H9 (cell line): ENCODE measurements around the gene DNM1. TPM values are rescaled to one million over a fixed set of nuclear protein-coding genes. Genes with fewer than 3 reads are reported as not detected.

Source experiments
- DNase-seq: peaks from one replicate; pipeline ENCODE4 v3.0.0-alpha.2; 2017
- H2AFZ ChIP-seq: one replicate; pipeline ENCODE4 v1.6.1; 2013; ENCODE audit warnings: mild to moderate bottlenecking, low read length, control low read depth, moderate library complexity
- H2AK5ac ChIP-seq: 2 replicates; pipeline ENCODE4 v1.6.1; 2013; ENCODE audit warnings: low read length, control low read depth, mixed read lengths; ENCODE audit not compliant: insufficient read length
- H2BK120ac ChIP-seq: one replicate; pipeline ENCODE4 v1.6.1; 2013; ENCODE audit warnings: low read depth, mild to moderate bottlenecking, low read length, control low read depth, inconsistent platforms; ENCODE audit not compliant: poor library complexity, severe bottlenecking
- H2BK12ac ChIP-seq: 2 replicates; pipeline ENCODE4 v1.6.1; 2013; ENCODE audit warnings: low read length, control low read depth, mixed read lengths, low read depth; ENCODE audit not compliant: insufficient read length
- H2BK15ac ChIP-seq: 2 replicates; pipeline ENCODE4 v1.6.1; 2013; ENCODE audit warnings: low read depth, low read length, control low read depth
- H2BK20ac ChIP-seq: one replicate; pipeline ENCODE4 v1.6.1; 2013; ENCODE audit warnings: low read depth, mild to moderate bottlenecking, low read length, control low read depth, inconsistent platforms; ENCODE audit not compliant: poor library complexity, severe bottlenecking
- H2BK5ac ChIP-seq: 2 replicates; pipeline ENCODE4 v1.6.1; 2013; ENCODE audit warnings: low read length, control low read depth, mixed read lengths; ENCODE audit not compliant: insufficient read length
- H3K14ac ChIP-seq: 2 replicates; pipeline ENCODE4 v1.6.1; 2013; ENCODE audit warnings: low read length, control low read depth; ENCODE audit not compliant: insufficient read depth
- H3K18ac ChIP-seq: 2 replicates; pipeline ENCODE4 v1.6.1; 2013; ENCODE audit warnings: low read depth, mild to moderate bottlenecking, mixed read lengths, low read length, control low read depth; ENCODE audit not compliant: insufficient read length
- H3K23ac ChIP-seq: 2 replicates; pipeline ENCODE4 v1.6.1; 2013; ENCODE audit warnings: low read length, control low read depth, mixed read lengths, low read depth; ENCODE audit not compliant: insufficient read length
- H3K23me2 ChIP-seq: 2 replicates; pipeline ENCODE4 v1.6.1; 2013; ENCODE audit warnings: low read depth, mild to moderate bottlenecking, mixed read lengths, low read length, control low read depth; ENCODE audit not compliant: insufficient read length, poor library complexity, severe bottlenecking
- H3K27ac ChIP-seq: 2 replicates; pipeline ENCODE4 v1.5.1; 2013; ENCODE audit warnings: low read length, control low read depth, mixed read lengths, low read depth; ENCODE audit not compliant: insufficient read length
- H3K27me3 ChIP-seq: 2 replicates; pipeline ENCODE4 v1.6.1; 2013; ENCODE audit warnings: low read length, control low read depth, inconsistent platforms; ENCODE audit not compliant: insufficient read depth
- H3K4ac ChIP-seq: 2 replicates; pipeline ENCODE4 v1.6.1; 2013; ENCODE audit warnings: low read depth, mild to moderate bottlenecking, control low read depth, inconsistent platforms, low read length, moderate library complexity
- H3K4me1 ChIP-seq: 2 replicates; pipeline ENCODE4 v1.6.1; 2013; ENCODE audit warnings: low read length, control low read depth, inconsistent platforms; ENCODE audit not compliant: insufficient read depth
- H3K4me2 ChIP-seq: 2 replicates; pipeline ENCODE4 v1.6.1; 2013; ENCODE audit warnings: low read length, control low read depth, mixed read lengths; ENCODE audit not compliant: insufficient read length, insufficient read depth
- H3K56ac ChIP-seq: 2 replicates; pipeline ENCODE4 v1.6.1; 2013; ENCODE audit warnings: low read depth, mild to moderate bottlenecking, mixed read lengths, low read length, control low read depth; ENCODE audit not compliant: insufficient read length
- H3K79me1 ChIP-seq: 2 replicates; pipeline ENCODE4 v1.6.1; 2013; ENCODE audit warnings: low read depth, mild to moderate bottlenecking, moderate library complexity, low read length, control low read depth, inconsistent platforms; ENCODE audit not compliant: insufficient read depth, poor library complexity, severe bottlenecking
- H3K79me2 ChIP-seq: 2 replicates; pipeline ENCODE4 v1.6.1; 2013; ENCODE audit warnings: low read length, control low read depth, inconsistent platforms; ENCODE audit not compliant: insufficient read depth
- H3K9ac ChIP-seq: 2 replicates; pipeline ENCODE4 v1.6.1; 2013; ENCODE audit warnings: low read length, control low read depth, mixed read lengths; ENCODE audit not compliant: insufficient read length; ENCODE audit errors: extremely low read depth
- H3K9me3 ChIP-seq: one replicate; pipeline ENCODE4 v1.6.1; 2013; ENCODE audit warnings: low read depth, low read length, inconsistent platforms; ENCODE audit not compliant: control insufficient read depth
- H3T11ph ChIP-seq: one replicate; pipeline ENCODE4 v1.6.1; 2013; ENCODE audit warnings: mild to moderate bottlenecking, low read length, control low read depth, inconsistent platforms
- H4K20me1 ChIP-seq: one replicate; pipeline ENCODE4 v1.6.1; 2013; ENCODE audit not compliant: control insufficient read depth, insufficient read length, insufficient read depth
- H4K5ac ChIP-seq: 2 replicates; pipeline ENCODE4 v1.6.1; 2013; ENCODE audit warnings: low read depth, mild to moderate bottlenecking, mixed read lengths, low read length, control low read depth; ENCODE audit not compliant: insufficient read length
- H4K8ac ChIP-seq: replicated peaks from 2 replicates; pipeline ENCODE4 v1.6.1; 2013; ENCODE audit warnings: low read length, control low read depth, mixed read lengths, low read depth; ENCODE audit not compliant: insufficient read length
- H4K91ac ChIP-seq: 2 replicates; pipeline ENCODE4 v1.6.1; 2013; ENCODE audit warnings: low read depth, mild to moderate bottlenecking, moderate library complexity, mixed read lengths, low read length, control low read depth; ENCODE audit not compliant: insufficient read length
- H3K27ac Mint-ChIP-seq, 3 experiments: 2 replicates in 2 of 3; 3 replicates in 1 of 3; pipeline ENCODE4 v1.8.0; 2020 to 2021; ENCODE audit warnings: mixed read lengths in 3 of 3, mild to moderate bottlenecking in 1 of 3, moderate library complexity in 1 of 3
- H3K27me3 Mint-ChIP-seq: 2 replicates; pipeline ENCODE4 v1.8.0; 2021; ENCODE audit warnings: low read depth, mild to moderate bottlenecking, moderate library complexity, mixed read lengths
- H3K36me3 Mint-ChIP-seq, 3 experiments: 2 replicates in 2 of 3; 3 replicates in 1 of 3; pipeline ENCODE4 v1.8.0; 2020 to 2021; ENCODE audit warnings: low read depth in 3 of 3, mixed read lengths in 3 of 3; ENCODE audit not compliant: insufficient read depth in 1 of 3
- H3K4me1 Mint-ChIP-seq, 2 experiments: 2 replicates each; pipeline ENCODE4 v1.8.0; 2020; ENCODE audit warnings: mixed read lengths in 2 of 2
- H3K4me3 Mint-ChIP-seq, 2 experiments: 2 replicates in 1 of 2; 3 replicates in 1 of 2; pipeline ENCODE4 v1.8.0; 2020 to 2021; ENCODE audit warnings: mild to moderate bottlenecking in 2 of 2, mixed read lengths in 2 of 2, moderate library complexity in 1 of 2
- H3K9me3 Mint-ChIP-seq, 2 experiments: 2 replicates in 1 of 2; 3 replicates in 1 of 2; pipeline ENCODE4 v1.8.0; 2020; ENCODE audit warnings: mild to moderate bottlenecking in 2 of 2, mixed read lengths in 2 of 2, moderate library complexity in 1 of 2
- WGBS: extraction: QIAGEN DNeasy Blood & Tissue Kit; methylation state at CpG from one replicate; pipeline ENCODE4 v1.1.7; 2013; ENCODE audit warnings: missing lambda C conversion rate, low lambda C conversion rate, mixed read lengths; ENCODE audit not compliant: insufficient read length; ENCODE audit errors: extremely low coverage; 5-methylcytosine and 5-hydroxymethylcytosine counted together
- total RNA-seq: library from RNA; stranded (reverse); gene quantifications from 2 replicates; pipeline ENCODE4 v1.2.1, GENCODE V29; 2021
- TF ChIP-seq, protein P1 (sequence below): fragments of 200-600 bp; sonication (generic); conservative IDR thresholded peaks from 3 replicates; pipeline ENCODE4 v1.8.0; 2021; ENCODE audit warnings: antibody characterized with exemption, mild to moderate bottlenecking

Gene DNM1
- total RNA-seq, 1 experiment from 2014 or later = 58.0 TPM

DNA sequence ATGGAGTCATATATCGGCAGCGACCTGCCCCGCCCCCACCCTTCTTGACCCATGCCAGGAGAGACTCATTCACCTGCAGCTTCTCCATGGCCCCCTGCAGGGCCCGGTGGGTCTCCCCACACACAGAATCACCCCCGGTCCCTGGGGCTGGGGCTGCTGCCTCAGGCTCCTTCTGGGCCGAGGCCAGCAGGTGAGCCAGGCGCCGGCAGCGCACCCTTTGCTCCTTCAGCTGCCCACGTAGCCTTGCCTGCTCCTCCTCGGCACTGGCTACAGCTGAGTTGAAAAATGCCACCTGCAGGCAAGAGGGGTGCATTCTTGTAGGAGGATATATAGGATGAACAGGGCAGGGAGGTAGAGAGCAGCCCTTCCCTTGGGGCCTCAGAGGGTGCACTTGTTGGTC, 54.7 kb downstream of the DNM1 start:
- Histone ChIP-seq H3K9me3 (no peaks in the 10 kb centered on the region), H4K20me1 (no peaks in the 10 kb centered on the region), H3K27me3 (no peaks in the 10 kb centered on the region), H2BK20ac (no peak overlapping the region), H3K4ac (no peak overlapping the region), H2BK15ac (no peak overlapping the region), H3K18ac (no peak overlapping the region), H4K91ac (no peak overlapping the region), H2BK5ac (no peak overlapping the region), H2AK5ac (no peak overlapping the region), H2AFZ (no peak overlapping the region), H3K79me2 (no peaks in the 10 kb centered on the region), H3K23ac (no peak overlapping the region), H4K5ac (no peak overlapping the region), H3T11ph (no peak overlapping the region), H2BK12ac (no peak overlapping the region), H3K14ac (no peak overlapping the region), H3K79me1 (no peaks in the 10 kb centered on the region), H3K27ac (no peak overlapping the region), H3K9ac (no peak overlapping the region), H4K8ac (no peak overlapping the region), H3K56ac (no peak overlapping the region), H3K23me2 (no peaks in the 10 kb centered on the region), H3K4me2 (no peak overlapping the region), H2BK120ac (no peak overlapping the region), H3K4me1 (no peaks in the 10 kb centered on the region)
- H3K27ac Mint-ChIP-seq = no peak overlapping the region; a peak in 1 of 7 replicates
- no peak overlapping the region; a peak in 1 of 5 replicates for H3K4me3 Mint-ChIP-seq
- DNase-seq = no peak
- H3K9me3 Mint-ChIP-seq = no peaks in the 10 kb centered on the region
- no CpG with 5 or more reads among the region's 11 CpGs for WGBS
- H3K4me1 Mint-ChIP-seq = peaks cover 2 to 19% of the 10 kb centered on the region in 2 experiments
- H3K27me3 Mint-ChIP-seq = no peaks in the 10 kb centered on the region; the same call in 1 of the 2 replicates
- H3K36me3 Mint-ChIP-seq = peaks cover 23 to 59% (median 47%) of the 10 kb centered on the region in 3 experiments
- TF ChIP-seq, protein P1, sequence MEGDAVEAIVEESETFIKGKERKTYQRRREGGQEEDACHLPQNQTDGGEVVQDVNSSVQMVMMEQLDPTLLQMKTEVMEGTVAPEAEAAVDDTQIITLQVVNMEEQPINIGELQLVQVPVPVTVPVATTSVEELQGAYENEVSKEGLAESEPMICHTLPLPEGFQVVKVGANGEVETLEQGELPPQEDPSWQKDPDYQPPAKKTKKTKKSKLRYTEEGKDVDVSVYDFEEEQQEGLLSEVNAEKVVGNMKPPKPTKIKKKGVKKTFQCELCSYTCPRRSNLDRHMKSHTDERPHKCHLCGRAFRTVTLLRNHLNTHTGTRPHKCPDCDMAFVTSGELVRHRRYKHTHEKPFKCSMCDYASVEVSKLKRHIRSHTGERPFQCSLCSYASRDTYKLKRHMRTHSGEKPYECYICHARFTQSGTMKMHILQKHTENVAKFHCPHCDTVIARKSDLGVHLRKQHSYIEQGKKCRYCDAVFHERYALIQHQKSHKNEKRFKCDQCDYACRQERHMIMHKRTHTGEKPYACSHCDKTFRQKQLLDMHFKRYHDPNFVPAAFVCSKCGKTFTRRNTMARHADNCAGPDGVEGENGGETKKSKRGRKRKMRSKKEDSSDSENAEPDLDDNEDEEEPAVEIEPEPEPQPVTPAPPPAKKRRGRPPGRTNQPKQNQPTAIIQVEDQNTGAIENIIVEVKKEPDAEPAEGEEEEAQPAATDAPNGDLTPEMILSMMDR = no peak
